ENCODE data around the gene DPT. TPM values are rescaled to one million over a fixed set of nuclear protein-coding genes. Genes with fewer than 3 reads are reported as not detected.
A peak's percentile ranks its signal among the peaks of the same experiment; 100 is the strongest.

DPT gene
- total RNA-seq, 1 experiment from 2014 or later = not detected

- Histone ChIP-seq H3K27me3 (ENCODE audit: insufficient read depth, low read depth) (no peaks in the 10 kb centered on the region), H3K36me3 (ENCODE audit: low read depth) (no peaks in the 10 kb centered on the region), H4K20me1 (ENCODE audit: insufficient read depth) (no peaks in the 10 kb centered on the region), H3K9me2 (ENCODE audit: insufficient read depth) (no peaks in the 10 kb centered on the region), H3K27ac (no peak overlapping the region), H3K79me2 (ENCODE audit: low read depth) (no peaks in the 10 kb centered on the region), H3K9me3 (ENCODE audit: insufficient read depth, low read depth) (no peaks in the 10 kb centered on the region), H3F3A (ENCODE audit: insufficient read depth, low read depth) (no peaks in the 10 kb centered on the region), H2AFZ (no peak overlapping the region), H3K4me1 (replicated peaks; ENCODE audit: insufficient read depth) (no peaks in the 10 kb centered on the region), H3K4me2 (no peak overlapping the region), H3K4me3 (no peak overlapping the region)
- CTCF ChIA-PET = no interaction called here
- intact Hi-C loops (cut with micrococcal nuclease; ENCODE audit: unreplicated experiment) = no loop called here
- POLR2A ChIA-PET (ENCODE audit: unreplicated experiment) = no interaction called here
- BruUV-seq (replicated peaks) = no TSS peak
- DNase-seq = no peak
- TF ChIP-seq EZH2 (IDR thresholded peaks at IDR 0.05; ENCODE audit: low read depth) (no peak), CTCF (conservative IDR thresholded peaks at IDR 0.05) (no peak)
Measured at GRCh38 chr1:168735974-168736373, 7.0 kb upstream of the DPT start.

GRCh38 chr1:168734946-168735345 lies 5.9 kb upstream of the DPT start:
- Histone ChIP-seq H3K4me1 (replicated peaks; ENCODE audit: insufficient read depth) (no peaks in the 10 kb centered on the region), H3K4me3 (no peak overlapping the region), H3K4me2 (no peak overlapping the region), H3K9me2 (ENCODE audit: insufficient read depth) (no peaks in the 10 kb centered on the region), H3K27ac (no peak overlapping the region), H3K36me3 (ENCODE audit: low read depth) (no peaks in the 10 kb centered on the region), H3K9me3 (ENCODE audit: insufficient read depth, low read depth) (no peaks in the 10 kb centered on the region), H2AFZ (no peak overlapping the region), H3K27me3 (ENCODE audit: insufficient read depth, low read depth) (no peaks in the 10 kb centered on the region), H4K20me1 (ENCODE audit: insufficient read depth) (no peaks in the 10 kb centered on the region), H3F3A (ENCODE audit: insufficient read depth, low read depth) (no peaks in the 10 kb centered on the region), H3K79me2 (ENCODE audit: low read depth) (no peaks in the 10 kb centered on the region)
- no peak for TF ChIP-seq EZH2 (IDR thresholded peaks at IDR 0.05; ENCODE audit: low read depth)
- 0 out of 2 replicates have a peak, but pooled peaks have one; percentile 35 for TF ChIP-seq CTCF (conservative IDR thresholded peaks at IDR 0.05)
- ChIA-PET POLR2A (ENCODE audit: unreplicated experiment) (interaction anchor here (0.5 to 0.6 kb wide), 2 partner anchors 34 to 371 kb away, joined by 3 to 5 read pairs; no protein-coding TSS in a partner anchor), CTCF (no interaction called here)
- no TSS peak for BruUV-seq (replicated peaks)
- DNase-seq = no peak
- intact Hi-C loops (cut with micrococcal nuclease; ENCODE audit: unreplicated experiment) = no loop called here

- Histone ChIP-seq H3K27ac (no peak overlapping the region), H3K9me3 (ENCODE audit: insufficient read depth, low read depth) (no peaks in the 10 kb centered on the region), H3K4me2 (no peak overlapping the region), H3K4me3 (no peak overlapping the region), H3K27me3 (ENCODE audit: insufficient read depth, low read depth) (no peaks in the 10 kb centered on the region), H3K79me2 (ENCODE audit: low read depth) (no peaks in the 10 kb centered on the region), H3K9me2 (ENCODE audit: insufficient read depth) (no peaks in the 10 kb centered on the region), H3K4me1 (replicated peaks; ENCODE audit: insufficient read depth) (no peaks in the 10 kb centered on the region), H3K36me3 (ENCODE audit: low read depth) (no peaks in the 10 kb centered on the region), H2AFZ (no peak overlapping the region), H3F3A (ENCODE audit: insufficient read depth, low read depth) (no peaks in the 10 kb centered on the region), H4K20me1 (ENCODE audit: insufficient read depth) (no peaks in the 10 kb centered on the region)
- intact Hi-C loops (cut with micrococcal nuclease; ENCODE audit: unreplicated experiment) = no loop called here
- POLR2A ChIA-PET (ENCODE audit: unreplicated experiment) = no interaction called here
- BruUV-seq (replicated peaks) = no TSS peak
- TF ChIP-seq EZH2 (IDR thresholded peaks at IDR 0.05; ENCODE audit: low read depth) (no peak), CTCF (conservative IDR thresholded peaks at IDR 0.05) (no peak)
- CTCF ChIA-PET = no interaction called here
- no peak for DNase-seq
Measured at GRCh38 chr1:168734271-168734670, 5.3 kb upstream of the DPT start.
